Right atrium auricular region (tissue), 2 donors: ENCODE measurements around the gene ROBO2. TPM values are rescaled to one million over a fixed set of nuclear protein-coding genes. Genes with fewer than 3 reads are reported as not detected.

Experiments
- DNase-seq: peaks from one replicate; pipeline ENCODE4 v3.0.0-alpha.2; 2019; ENCODE audit warnings: low spot score
- H3K27ac ChIP-seq, 2 donors: fragments of 200-600 bp; sonication (generic); 1 replicate in 1 of 2; 2 replicates in 1 of 2; pipeline ENCODE4 v1.5.1; 2016 to 2019
- H3K27me3 ChIP-seq, 2 donors: fragments of 200-600 bp; sonication (generic); one replicate each; pipeline versions ENCODE4 v1.5.1 to v1.6.0; 2017 to 2019
- H3K36me3 ChIP-seq: fragments of 200-600 bp; sonication (generic); one replicate; pipeline ENCODE4 v1.5.1; 2016
- H3K4me1 ChIP-seq, 2 donors: fragments of 200-600 bp; sonication (generic); one replicate each; pipeline versions ENCODE4 v1.5.1 to v1.6.0; 2017 to 2019
- H3K4me3 ChIP-seq, 2 donors: fragments of 200-600 bp; sonication (generic); 1 replicate in 1 of 2; 2 replicates in 1 of 2; pipeline ENCODE4 v1.5.1; 2017 to 2019; ENCODE audit warnings: mild to moderate bottlenecking in 1 of 2, moderate library complexity in 1 of 2
- H3K9me3 ChIP-seq, 2 donors: fragments of 200-600 bp; sonication (generic); one replicate each; pipeline ENCODE4 v1.5.1; 2019
- total RNA-seq, 2 donors: library from RNA; depleted of rRNA; stranded (reverse); fragments of >200 nt; gene quantifications; one replicate each; pipeline ENCODE4 v1.1.0, GENCODE V29; 2016
- TF ChIP-seq, protein P1 (sequence below), 2 donors: fragments of 200-600 bp; sonication (generic); IDR thresholded peaks; one replicate each; pipeline ENCODE4 v1.5.1; 2019; ENCODE audit warnings: antibody characterized with exemption in 2 of 2

The ROBO2 gene
- total RNA-seq, 2 donors from 2014 or later: 2.5 TPM; not detected in 1

DNA sequence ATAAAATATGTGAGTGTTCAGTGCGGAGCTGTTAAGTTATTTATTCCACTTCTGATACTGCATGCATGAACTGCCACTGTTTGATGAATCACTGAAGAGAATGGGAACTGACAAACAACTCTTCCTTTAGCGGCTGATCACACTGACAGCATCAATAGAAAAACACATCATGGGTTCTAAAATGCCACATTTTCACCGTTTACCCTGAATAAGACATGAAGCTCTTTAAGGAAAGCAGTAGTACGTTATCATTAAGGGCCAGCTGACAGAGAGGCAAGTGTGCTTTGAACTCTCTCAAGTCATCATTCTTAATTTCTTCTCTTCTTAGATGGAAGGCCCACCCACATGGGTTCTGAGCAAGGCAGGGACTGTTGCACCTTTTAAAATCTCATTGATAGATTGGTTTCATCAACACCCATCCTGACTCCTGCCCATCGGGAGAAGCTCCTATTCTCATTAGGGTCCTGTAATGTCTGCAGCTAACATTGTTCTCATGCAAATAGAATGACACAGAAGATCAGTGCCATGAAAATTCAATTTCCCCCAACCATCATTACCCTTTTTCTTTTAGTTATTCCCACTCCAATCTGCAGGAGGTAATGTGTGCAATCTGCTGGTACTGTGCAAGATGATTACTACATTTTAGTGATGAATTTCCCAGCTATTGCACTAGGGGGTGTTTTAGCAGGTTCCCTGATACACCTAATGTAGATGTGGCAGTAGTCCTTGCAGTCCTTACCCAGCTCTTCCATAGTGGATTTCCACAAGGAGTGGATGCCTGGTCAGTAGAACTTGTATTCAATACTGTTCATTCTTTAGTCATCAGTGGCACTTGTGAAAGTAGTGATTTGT lies 119.1 kb downstream of the ROBO2 start:
- DNase-seq: no peak
- Histone ChIP-seq H3K27ac (no peak overlapping the region), H3K4me3 (no peak overlapping the region), H3K27me3 (no peaks in the 10 kb centered on the region), H3K4me1 (no peaks in the 10 kb centered on the region), H3K36me3 (no peaks in the 10 kb centered on the region), H3K9me3 (no peaks in the 10 kb centered on the region)
- TF ChIP-seq, protein P1, sequence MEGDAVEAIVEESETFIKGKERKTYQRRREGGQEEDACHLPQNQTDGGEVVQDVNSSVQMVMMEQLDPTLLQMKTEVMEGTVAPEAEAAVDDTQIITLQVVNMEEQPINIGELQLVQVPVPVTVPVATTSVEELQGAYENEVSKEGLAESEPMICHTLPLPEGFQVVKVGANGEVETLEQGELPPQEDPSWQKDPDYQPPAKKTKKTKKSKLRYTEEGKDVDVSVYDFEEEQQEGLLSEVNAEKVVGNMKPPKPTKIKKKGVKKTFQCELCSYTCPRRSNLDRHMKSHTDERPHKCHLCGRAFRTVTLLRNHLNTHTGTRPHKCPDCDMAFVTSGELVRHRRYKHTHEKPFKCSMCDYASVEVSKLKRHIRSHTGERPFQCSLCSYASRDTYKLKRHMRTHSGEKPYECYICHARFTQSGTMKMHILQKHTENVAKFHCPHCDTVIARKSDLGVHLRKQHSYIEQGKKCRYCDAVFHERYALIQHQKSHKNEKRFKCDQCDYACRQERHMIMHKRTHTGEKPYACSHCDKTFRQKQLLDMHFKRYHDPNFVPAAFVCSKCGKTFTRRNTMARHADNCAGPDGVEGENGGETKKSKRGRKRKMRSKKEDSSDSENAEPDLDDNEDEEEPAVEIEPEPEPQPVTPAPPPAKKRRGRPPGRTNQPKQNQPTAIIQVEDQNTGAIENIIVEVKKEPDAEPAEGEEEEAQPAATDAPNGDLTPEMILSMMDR (IDR thresholded peaks at IDR 0.05): no peak

DNA sequence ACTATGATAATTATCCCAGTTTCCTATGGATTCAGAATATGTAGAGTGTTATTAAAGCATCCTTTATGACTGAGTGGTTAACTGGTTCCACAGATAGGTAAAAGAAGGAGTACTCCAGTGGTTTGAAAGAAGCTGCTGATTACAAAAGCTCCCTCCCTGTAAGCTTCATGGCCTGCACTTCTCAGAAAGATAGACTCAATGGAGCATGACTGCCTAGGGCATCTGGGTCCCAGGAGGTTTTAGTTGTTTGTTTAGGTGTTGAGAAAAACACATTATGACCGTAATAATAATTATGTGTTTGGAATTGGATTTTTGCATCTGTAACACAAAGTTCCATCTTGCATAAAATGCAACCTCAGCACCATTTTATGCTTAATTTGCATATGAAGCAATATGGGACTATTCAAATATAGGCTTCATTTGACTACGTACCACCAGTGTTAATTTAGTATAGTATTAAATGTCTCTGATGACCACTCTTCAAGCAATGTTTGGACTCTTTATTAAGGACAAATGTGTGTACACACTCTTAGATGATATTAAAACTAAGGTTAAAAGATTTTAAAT lies 121.1 kb downstream of the ROBO2 start:
- Histone ChIP-seq H3K36me3 (no peaks in the 10 kb centered on the region), H3K27me3 (no peaks in the 10 kb centered on the region), H3K9me3 (no peaks in the 10 kb centered on the region), H3K4me1 (no peaks in the 10 kb centered on the region), H3K4me3 (no peak overlapping the region), H3K27ac (no peak overlapping the region)
- TF ChIP-seq, protein P1 (IDR thresholded peaks at IDR 0.05): no peak
- DNase-seq: no peak

GRCh38 chr3:77169823-77170222 lies 129.9 kb downstream of the ROBO2 start:
- H3K27ac ChIP-seq: no peak overlapping the region
- no peaks in the 10 kb centered on the region for H3K36me3 ChIP-seq
- no peak overlapping the region for H3K4me3 ChIP-seq
- DNase-seq: no peak
- TF ChIP-seq, protein P1 (IDR thresholded peaks at IDR 0.05): no peak
- H3K9me3 ChIP-seq: no peaks in the 10 kb centered on the region
- no peaks in the 10 kb centered on the region for H3K4me1 ChIP-seq
- H3K27me3 ChIP-seq: no peaks in the 10 kb centered on the region

DNA sequence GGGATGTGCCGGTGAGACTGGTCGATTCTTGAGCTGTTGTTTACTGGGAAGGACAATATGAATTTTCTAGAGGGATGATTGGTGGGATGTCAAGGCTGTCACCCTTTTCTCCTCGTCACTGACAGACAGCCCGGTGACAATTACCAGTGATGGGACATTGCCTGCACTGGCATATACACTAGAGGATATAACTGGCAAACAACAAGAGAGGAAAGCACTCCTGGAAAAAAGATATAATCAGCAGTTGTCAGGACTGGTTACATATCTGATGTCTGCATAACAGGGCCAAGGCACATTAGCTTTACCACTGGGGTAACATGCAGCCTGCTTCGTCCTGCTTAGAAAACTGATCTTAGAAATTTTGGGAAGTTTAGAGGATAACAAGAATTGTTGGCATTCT lies 131.1 kb downstream of the ROBO2 start:
- H3K4me3 ChIP-seq: no peak overlapping the region
- H3K9me3 ChIP-seq: no peaks in the 10 kb centered on the region
- H3K27ac ChIP-seq: no peak overlapping the region
- TF ChIP-seq, protein P1 (IDR thresholded peaks at IDR 0.05): no peak
- H3K27me3 ChIP-seq: no peaks in the 10 kb centered on the region
- no peaks in the 10 kb centered on the region for H3K36me3 ChIP-seq
- no peak for DNase-seq
- H3K4me1 ChIP-seq: no peaks in the 10 kb centered on the region

GRCh38 chr3:77179762-77180161 lies 139.9 kb downstream of the ROBO2 start:
- Histone ChIP-seq H3K27ac (peak overlapping the region in 1 of 2 donors; percentile 11), H3K4me1 (no peaks in the 10 kb centered on the region), H3K36me3 (no peaks in the 10 kb centered on the region), H3K27me3 (no peaks in the 10 kb centered on the region), H3K9me3 (no peaks in the 10 kb centered on the region), H3K4me3 (no peak overlapping the region)
- TF ChIP-seq, protein P1 (IDR thresholded peaks at IDR 0.05): no peak
- DNase-seq: no peak
